B cell (primary cell): ENCODE results near the gene CCDC81. TPM values are rescaled to one million over a fixed set of nuclear protein-coding genes. Genes with fewer than 3 reads are reported as not detected.

Source experiments
- ATAC-seq: fragments of 200-7000 bp; cut with Tn5 transposase; one replicate; pipeline ENCODE4 v1.10.0; 2021; ENCODE audit warnings: low read depth, mild to moderate bottlenecking, moderate number of reproducible peaks, moderate library complexity
- CTCF ChIA-PET: fragments of 350-600 bp; sonication (Branson Sonifier 250); formaldehyde crosslinking; loops from one replicate; lab custom pipeline; 2021; ENCODE audit warnings: antibody characterized with exemption, inconsistent platforms; lab: Charles Lee
- POLR2A ChIA-PET: fragments of 350-600 bp; sonication (Branson Sonifier 250); formaldehyde crosslinking; loops from one replicate; lab custom pipeline; 2021; ENCODE audit warnings: antibody characterized with exemption; lab: Charles Lee
- DNase-seq: peaks from one replicate; pipeline ENCODE4 v3.0.0; 2013
- H2AFZ ChIP-seq: 2 replicates; pipeline ENCODE4 v1.6.1; 2012; ENCODE audit warnings: mild to moderate bottlenecking, low read depth, low read length; ENCODE audit not compliant: insufficient read depth, poor library complexity, severe bottlenecking
- H3K27ac ChIP-seq, 2 donors: 1 replicate in 1 of 2; 2 replicates in 1 of 2; pipeline ENCODE4 v1.5.1; 2012 to 2013; ENCODE audit warnings: low read length in 2 of 2, mild to moderate bottlenecking in 2 of 2, moderate library complexity in 1 of 2
- H3K27me3 ChIP-seq, 4 experiments: fragments of 200-600 bp in 1 of 4; sonication (generic) in 1 of 4; replicated peaks in 1 of 4; 1 replicate in 2 of 4; 2 replicates in 2 of 4; pipeline versions ENCODE4 v1.6.1 to v1.7.0; 2013 to 2016; ENCODE audit warnings: low read length in 3 of 4, mild to moderate bottlenecking in 2 of 4, mixed read lengths in 1 of 4, moderate library complexity in 1 of 4; ENCODE audit not compliant: insufficient read depth in 4 of 4, control insufficient read depth in 3 of 4; ENCODE audit errors: control extremely low read depth in 1 of 4
- H3K36me3 ChIP-seq, 2 experiments: replicated peaks in 1 of 2; 1 replicate in 1 of 2; 2 replicates in 1 of 2; pipeline versions ENCODE4 v1.6.1 to v1.7.1; 2013; ENCODE audit warnings: low read length in 1 of 2; ENCODE audit not compliant: insufficient read depth in 2 of 2, control insufficient read depth in 1 of 2; ENCODE audit errors: control extremely low read depth in 1 of 2, extremely low read depth in 1 of 2
- H3K4me1 ChIP-seq, 2 donors: fragments of 200-600 bp in 1 of 2; sonication (generic) in 1 of 2; 1 replicate in 1 of 2; 2 replicates in 1 of 2; pipeline versions ENCODE4 v1.5.1 to v1.6.1; 2013 to 2017; ENCODE audit warnings: low read length in 2 of 2; ENCODE audit not compliant: control insufficient read depth in 2 of 2, insufficient read depth in 2 of 2
- H3K4me2 ChIP-seq: replicated peaks from 2 replicates; pipeline ENCODE3; 2012; ENCODE audit warnings: mild to moderate bottlenecking, low read depth, low read length; ENCODE audit not compliant: poor library complexity, severe bottlenecking
- H3K4me3 ChIP-seq, 5 experiments: fragments of 200-600 bp in 1 of 5; sonication (generic) in 1 of 5; 1 replicate in 3 of 5; 2 replicates in 2 of 5; pipeline versions ENCODE4 v1.5.1 to v1.7.0; 2011 to 2016; ENCODE audit warnings: low read length in 4 of 5, mild to moderate bottlenecking in 4 of 5, low read depth in 2 of 5, control low read depth in 1 of 5, moderate library complexity in 1 of 5; ENCODE audit not compliant: insufficient read depth in 1 of 5; ENCODE audit errors: control extremely low read depth in 1 of 5, extremely low read depth in 1 of 5
- H3K79me2 ChIP-seq: fragments of 200-600 bp; sonication (generic); one replicate; pipeline ENCODE4 v1.6.0; 2016; ENCODE audit warnings: low read length; ENCODE audit not compliant: control insufficient read depth, insufficient read depth
- H3K9ac ChIP-seq: fragments of 200-600 bp; sonication (generic); 2 replicates; pipeline ENCODE4 v1.6.1; 2017; ENCODE audit warnings: mild to moderate bottlenecking, low read length, moderate library complexity
- H3K9me3 ChIP-seq, 3 donors: one replicate each; pipeline versions ENCODE4 v1.6.1 to v1.7.1; 2013; ENCODE audit warnings: low read length in 2 of 3; ENCODE audit not compliant: control insufficient read depth in 2 of 3, insufficient read depth in 1 of 3; ENCODE audit errors: control extremely low read depth in 1 of 3
- H4K20me1 ChIP-seq: 2 replicates; pipeline ENCODE4 v1.6.0; 2012; ENCODE audit warnings: mild to moderate bottlenecking, low read length; ENCODE audit not compliant: insufficient read depth, control insufficient read depth, poor library complexity, severe bottlenecking
- H3K27ac Mint-ChIP-seq: one replicate; pipeline ENCODE4 v1.8.0; 2021; ENCODE audit warnings: mixed read lengths
- H3K27me3 Mint-ChIP-seq: one replicate; pipeline ENCODE4 v1.8.0; 2021; ENCODE audit warnings: mixed read lengths
- H3K4me1 Mint-ChIP-seq: one replicate; pipeline ENCODE4 v1.8.0; 2021; ENCODE audit warnings: mixed read lengths
- H3K4me3 Mint-ChIP-seq: one replicate; pipeline ENCODE4 v1.8.0; 2021; ENCODE audit warnings: mixed read lengths
- H3K9me3 Mint-ChIP-seq: one replicate; pipeline ENCODE4 v1.8.0; 2022; ENCODE audit warnings: mixed read lengths; ENCODE audit not compliant: insufficient read depth
- EZH2 ChIP-seq: IDR thresholded peaks from 2 replicates; pipeline ENCODE4 v1.6.1; 2012; ENCODE audit warnings: borderline replicate concordance, low read depth, mild to moderate bottlenecking, moderate library complexity, low read length; ENCODE audit not compliant: insufficient read depth, poor library complexity, severe bottlenecking
- WGBS: methylation state at CpG from one replicate; pipeline ENCODE4 v1.1.5; 2013; ENCODE audit warnings: missing lambda C conversion rate; ENCODE audit not compliant: insufficient coverage; 5-methylcytosine and 5-hydroxymethylcytosine counted together
- intact Hi-C: fragments of 100-400 bp; cut with micrococcal nuclease; formaldehyde crosslinking; loops from one replicate; pipeline ENCODE4 v1.10.0; 2022
- polyA plus RNA-seq: library from polyadenylated mRNA; depleted of rRNA; stranded (reverse); fragments of >200 nt; gene quantifications from 2 replicates; pipeline ENCODE4 v1.2.3, GENCODE V29; 2012
- total RNA-seq, 2 donors: library from RNA; stranded (reverse); fragments of 120-200 nt in 1 of 2; gene quantifications; 1 replicate in 1 of 2; 2 replicates in 1 of 2; pipeline versions ENCODE4 v1.2.3 to v1.2.4, GENCODE V29; 2013 to 2022
- TF ChIP-seq, protein P1 (sequence below): fragments of 200-600 bp; IDR thresholded peaks from one replicate; pipeline ENCODE4 v1.8.0; 2022; ENCODE audit warnings: antibody characterized with exemption, mild to moderate bottlenecking

The CCDC81 gene
- total and polyA plus RNA-seq, 2 donors (not counting 1 experiment from before 2014, with no cell fraction given) = 0.18 to 0.84 TPM

DNA sequence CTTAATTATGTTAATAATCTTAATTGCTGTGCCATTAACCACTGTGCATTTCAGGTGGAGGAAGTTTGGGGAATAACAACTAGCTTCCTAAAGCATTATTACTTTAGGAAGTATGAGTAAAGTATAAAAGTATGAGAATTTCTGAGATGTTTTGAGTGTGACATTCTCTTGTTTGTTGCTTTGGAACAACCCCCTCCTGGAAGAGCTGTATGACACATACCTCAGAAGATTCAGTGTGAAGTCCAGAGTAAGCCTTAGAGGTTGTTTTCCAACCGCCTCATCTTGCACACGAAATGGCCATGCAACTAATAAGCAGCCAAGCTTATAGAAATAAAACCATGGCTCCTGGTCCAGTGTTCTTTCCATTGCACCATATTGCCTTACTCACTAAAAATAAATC, 21.7 kb downstream of the CCDC81 start:
- Histone ChIP-seq H3K4me1 (no peaks in the 10 kb centered on the region), H3K9me3 (no peaks in the 10 kb centered on the region), H3K79me2 (no peaks in the 10 kb centered on the region), H3K9ac (no peak overlapping the region), H4K20me1 (no peaks in the 10 kb centered on the region), H3K27ac (no peak overlapping the region), H3K4me2 (no peak overlapping the region), H3K36me3 (no peaks in the 10 kb centered on the region), H2AFZ (no peak overlapping the region), H3K27me3 (no peaks in the 10 kb centered on the region), H3K4me3 (no peak overlapping the region)
- no peak overlapping the region for H3K27ac Mint-ChIP-seq
- DNase-seq (no peak), ATAC-seq (no peak)
- POLR2A ChIA-PET = no interaction called here
- intact Hi-C loops = no loop called here
- TF ChIP-seq EZH2 = no peak
- TF ChIP-seq, protein P1, sequence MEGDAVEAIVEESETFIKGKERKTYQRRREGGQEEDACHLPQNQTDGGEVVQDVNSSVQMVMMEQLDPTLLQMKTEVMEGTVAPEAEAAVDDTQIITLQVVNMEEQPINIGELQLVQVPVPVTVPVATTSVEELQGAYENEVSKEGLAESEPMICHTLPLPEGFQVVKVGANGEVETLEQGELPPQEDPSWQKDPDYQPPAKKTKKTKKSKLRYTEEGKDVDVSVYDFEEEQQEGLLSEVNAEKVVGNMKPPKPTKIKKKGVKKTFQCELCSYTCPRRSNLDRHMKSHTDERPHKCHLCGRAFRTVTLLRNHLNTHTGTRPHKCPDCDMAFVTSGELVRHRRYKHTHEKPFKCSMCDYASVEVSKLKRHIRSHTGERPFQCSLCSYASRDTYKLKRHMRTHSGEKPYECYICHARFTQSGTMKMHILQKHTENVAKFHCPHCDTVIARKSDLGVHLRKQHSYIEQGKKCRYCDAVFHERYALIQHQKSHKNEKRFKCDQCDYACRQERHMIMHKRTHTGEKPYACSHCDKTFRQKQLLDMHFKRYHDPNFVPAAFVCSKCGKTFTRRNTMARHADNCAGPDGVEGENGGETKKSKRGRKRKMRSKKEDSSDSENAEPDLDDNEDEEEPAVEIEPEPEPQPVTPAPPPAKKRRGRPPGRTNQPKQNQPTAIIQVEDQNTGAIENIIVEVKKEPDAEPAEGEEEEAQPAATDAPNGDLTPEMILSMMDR = no peak
- WGBS = no CpG with 5 or more reads among the region's 2 CpGs
- H3K9me3 Mint-ChIP-seq = no peaks in the 10 kb centered on the region
- H3K4me3 Mint-ChIP-seq = no peak overlapping the region
- H3K27me3 Mint-ChIP-seq = no peaks in the 10 kb centered on the region
- CTCF ChIA-PET = no interaction called here
- H3K4me1 Mint-ChIP-seq = no peaks in the 10 kb centered on the region

DNA sequence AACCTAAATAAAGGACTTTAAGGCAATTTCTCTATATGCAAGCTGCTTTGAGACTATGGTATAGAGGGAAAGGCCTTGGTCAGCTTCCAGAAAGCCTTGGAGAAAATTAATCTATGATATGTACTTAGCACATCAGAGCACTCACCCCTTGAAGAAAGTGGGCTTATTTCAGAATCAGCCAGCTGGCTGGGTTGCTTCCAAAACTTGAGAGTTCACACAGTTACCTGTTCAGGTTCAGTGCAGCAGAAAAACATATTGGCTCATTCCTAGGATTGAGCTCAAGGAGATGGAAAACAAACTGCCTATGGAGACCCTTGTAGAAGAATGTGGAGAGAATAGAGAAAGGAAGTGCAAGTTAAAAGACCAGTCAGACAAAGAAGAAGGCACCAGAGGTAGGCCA, 22.7 kb downstream of the CCDC81 start:
- H2AFZ ChIP-seq = no peak overlapping the region
- no peak for TF ChIP-seq EZH2
- TF ChIP-seq, protein P1 = no peak
- H3K4me2 ChIP-seq = no peak overlapping the region
- H3K9ac ChIP-seq = no peak overlapping the region
- no peaks in the 10 kb centered on the region for H3K9me3 Mint-ChIP-seq
- no peaks in the 10 kb centered on the region for H3K36me3 ChIP-seq
- no peak overlapping the region for H3K4me3 Mint-ChIP-seq
- POLR2A ChIA-PET = no interaction called here
- H3K4me1 Mint-ChIP-seq = no peaks in the 10 kb centered on the region
- ATAC-seq = no peak
- intact Hi-C loops = no loop called here
- no peak for DNase-seq
- H3K27me3 ChIP-seq = no peaks in the 10 kb centered on the region
- no peak overlapping the region for H3K27ac Mint-ChIP-seq
- no peaks in the 10 kb centered on the region for H3K4me1 ChIP-seq
- no peak overlapping the region for H3K27ac ChIP-seq
- H4K20me1 ChIP-seq = no peaks in the 10 kb centered on the region
- no peaks in the 10 kb centered on the region for H3K79me2 ChIP-seq
- no peak overlapping the region for H3K4me3 ChIP-seq
- no peaks in the 10 kb centered on the region for H3K27me3 Mint-ChIP-seq
- CTCF ChIA-PET = no interaction called here
- H3K9me3 ChIP-seq = no peaks in the 10 kb centered on the region
